GM10248 (cell line): ENCODE data around the gene GPR68.

Experiments
- CTCF ChIA-PET: fragments of 300-600 bp; sonication (Branson Sonifier 250); formaldehyde crosslinking; extraction: SDS; loops from one replicate; lab custom pipeline; 2021; ENCODE audit warnings: antibody characterized with exemption; lab: Yijun Ruan, JAX
- POLR2A ChIA-PET: fragments of 350-650 bp; sonication (Branson Sonifier 250); formaldehyde crosslinking; extraction: SDS; loops from one replicate; lab custom pipeline; 2020; ENCODE audit warnings: antibody characterized with exemption; lab: Yijun Ruan, JAX
- DNase-seq: peaks from one replicate; pipeline ENCODE4 v3.0.0; 2012; ENCODE audit errors: extremely low spot score
- TF ChIP-seq, protein P1 (sequence below): IDR thresholded peaks from 2 replicates; pipeline ENCODE4 v1.5.1; 2012; ENCODE audit warnings: mild to moderate bottlenecking, low read depth; ENCODE audit errors: extremely low read depth, missing control alignments, control extremely low read depth

The GPR68 gene, protein sequence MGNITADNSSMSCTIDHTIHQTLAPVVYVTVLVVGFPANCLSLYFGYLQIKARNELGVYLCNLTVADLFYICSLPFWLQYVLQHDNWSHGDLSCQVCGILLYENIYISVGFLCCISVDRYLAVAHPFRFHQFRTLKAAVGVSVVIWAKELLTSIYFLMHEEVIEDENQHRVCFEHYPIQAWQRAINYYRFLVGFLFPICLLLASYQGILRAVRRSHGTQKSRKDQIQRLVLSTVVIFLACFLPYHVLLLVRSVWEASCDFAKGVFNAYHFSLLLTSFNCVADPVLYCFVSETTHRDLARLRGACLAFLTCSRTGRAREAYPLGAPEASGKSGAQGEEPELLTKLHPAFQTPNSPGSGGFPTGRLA

DNA sequence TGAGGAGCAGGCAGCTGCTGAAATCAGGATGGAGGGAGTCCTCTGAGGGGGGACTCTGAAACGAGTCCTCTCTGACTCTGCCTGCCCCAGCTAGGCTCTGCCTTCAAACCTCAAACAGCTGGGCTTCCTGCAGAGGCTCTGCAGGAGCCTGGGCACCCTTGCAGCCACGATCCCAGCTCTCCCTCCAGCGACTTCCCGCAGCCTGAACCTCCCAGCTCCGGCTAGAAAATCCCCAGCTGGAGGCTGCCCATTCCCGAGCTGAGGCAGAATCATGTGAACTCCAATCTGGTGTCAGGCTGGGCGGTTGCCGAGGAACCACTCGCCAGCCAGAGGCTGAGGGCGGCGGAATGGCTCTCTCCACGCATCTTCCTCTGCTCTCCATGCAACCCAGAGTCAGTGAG, at the start of gene GPR68:
GPR68 (minus strand) TSS at position 204 of the 401 bp plus-strand sequence. CDS start 9,654 bp downstream, outside the sequence.
- ChIA-PET CTCF (interaction anchor here (0.9 to 4.0 kb wide), 6 partner anchors 13 to 79 kb away, joined by 3 to 22 read pairs (median 6); no protein-coding TSS in a partner anchor), POLR2A (no interaction called here)
- TF ChIP-seq, protein P1, sequence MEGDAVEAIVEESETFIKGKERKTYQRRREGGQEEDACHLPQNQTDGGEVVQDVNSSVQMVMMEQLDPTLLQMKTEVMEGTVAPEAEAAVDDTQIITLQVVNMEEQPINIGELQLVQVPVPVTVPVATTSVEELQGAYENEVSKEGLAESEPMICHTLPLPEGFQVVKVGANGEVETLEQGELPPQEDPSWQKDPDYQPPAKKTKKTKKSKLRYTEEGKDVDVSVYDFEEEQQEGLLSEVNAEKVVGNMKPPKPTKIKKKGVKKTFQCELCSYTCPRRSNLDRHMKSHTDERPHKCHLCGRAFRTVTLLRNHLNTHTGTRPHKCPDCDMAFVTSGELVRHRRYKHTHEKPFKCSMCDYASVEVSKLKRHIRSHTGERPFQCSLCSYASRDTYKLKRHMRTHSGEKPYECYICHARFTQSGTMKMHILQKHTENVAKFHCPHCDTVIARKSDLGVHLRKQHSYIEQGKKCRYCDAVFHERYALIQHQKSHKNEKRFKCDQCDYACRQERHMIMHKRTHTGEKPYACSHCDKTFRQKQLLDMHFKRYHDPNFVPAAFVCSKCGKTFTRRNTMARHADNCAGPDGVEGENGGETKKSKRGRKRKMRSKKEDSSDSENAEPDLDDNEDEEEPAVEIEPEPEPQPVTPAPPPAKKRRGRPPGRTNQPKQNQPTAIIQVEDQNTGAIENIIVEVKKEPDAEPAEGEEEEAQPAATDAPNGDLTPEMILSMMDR = no peak
- no peak for DNase-seq

DNA sequence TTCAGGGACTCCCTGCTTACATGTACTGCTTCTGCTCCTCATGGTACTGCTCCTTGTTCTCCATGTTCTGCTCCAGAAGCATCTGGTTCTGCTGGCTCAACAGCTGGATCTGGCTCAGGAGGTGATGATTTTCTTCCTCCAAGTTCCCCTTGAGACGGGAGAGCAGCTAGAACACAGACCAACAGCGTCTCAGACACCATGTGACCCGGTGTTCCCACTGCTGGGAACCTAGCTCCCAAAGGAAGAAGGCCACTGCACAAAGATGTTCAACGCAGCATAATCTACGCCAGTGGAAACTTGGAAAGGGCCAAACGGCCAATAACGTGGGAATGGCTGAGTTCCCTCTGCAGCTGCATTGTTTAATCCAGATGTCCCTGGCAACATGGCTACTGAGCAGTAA, 49.6 kb upstream of the GPR68 start:
- ChIA-PET POLR2A (no interaction called here), CTCF (interaction anchor here (1.3 to 12.9 kb wide), 2 partner anchors 8 to 120 kb away, joined by 4 to 197 read pairs; no protein-coding TSS in a partner anchor)

DNA sequence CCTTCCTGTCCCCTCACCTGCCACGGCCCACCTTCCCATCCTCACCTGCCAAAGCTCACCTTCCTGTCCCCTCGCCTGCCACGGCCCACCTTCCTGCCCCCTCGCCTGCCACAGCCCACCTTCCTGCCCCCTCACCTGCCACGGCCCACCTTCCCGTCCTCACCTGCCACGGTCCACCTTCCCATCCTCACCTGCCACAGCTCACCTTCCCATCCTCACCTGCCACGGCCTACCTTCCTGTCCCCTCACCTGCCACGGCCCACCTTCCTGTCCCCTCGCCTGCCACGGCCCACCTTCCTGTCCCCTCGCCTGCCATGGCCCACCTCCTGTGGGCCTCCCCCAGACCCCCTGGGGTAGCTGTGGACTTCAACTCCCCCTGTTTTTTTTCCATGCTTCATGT, 48.8 kb upstream of the GPR68 start:
- peak; percentile 61 for DNase-seq
- CTCF ChIA-PET = interaction anchor here (1.3 to 12.9 kb wide), 2 partner anchors 13 to 119 kb away, joined by 3 to 197 read pairs; no protein-coding TSS in a partner anchor
- TF ChIP-seq, protein P1 = no peak
- POLR2A ChIA-PET = interaction anchor here (0.7 kb wide), 1 partner anchor 141 kb away, joined by 3 read pairs; no protein-coding TSS in a partner anchor

More for the DNA sequence above, 49.6 kb upstream of the GPR68 start:
- DNase-seq = no peak
- TF ChIP-seq, protein P1 = no peak

DNA sequence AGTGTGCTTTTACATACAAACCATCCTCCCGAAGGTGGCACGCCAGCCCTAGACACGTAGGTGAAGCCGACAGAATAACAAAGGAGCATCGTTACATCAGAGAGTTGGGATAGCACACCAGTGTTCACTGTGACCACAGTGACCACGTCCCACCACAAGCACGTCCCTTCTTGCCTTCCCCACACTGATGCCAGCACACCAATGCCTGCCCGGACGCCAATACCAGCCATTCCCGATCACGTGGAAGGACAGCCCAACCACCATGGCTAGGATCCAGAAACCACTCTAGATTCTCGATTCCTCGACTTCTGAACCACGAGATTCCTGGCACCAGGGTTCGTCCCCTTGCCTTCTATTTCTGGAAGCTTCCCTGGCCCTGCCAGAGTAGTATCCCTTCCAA, 48.0 kb upstream of the GPR68 start:
- no peak for DNase-seq
- POLR2A ChIA-PET = no interaction called here
- CTCF ChIA-PET = interaction anchor here (1.3 to 12.9 kb wide), 2 partner anchors 12 to 118 kb away, joined by 3 to 197 read pairs; no protein-coding TSS in a partner anchor
- TF ChIP-seq, protein P1 = no peak

DNA sequence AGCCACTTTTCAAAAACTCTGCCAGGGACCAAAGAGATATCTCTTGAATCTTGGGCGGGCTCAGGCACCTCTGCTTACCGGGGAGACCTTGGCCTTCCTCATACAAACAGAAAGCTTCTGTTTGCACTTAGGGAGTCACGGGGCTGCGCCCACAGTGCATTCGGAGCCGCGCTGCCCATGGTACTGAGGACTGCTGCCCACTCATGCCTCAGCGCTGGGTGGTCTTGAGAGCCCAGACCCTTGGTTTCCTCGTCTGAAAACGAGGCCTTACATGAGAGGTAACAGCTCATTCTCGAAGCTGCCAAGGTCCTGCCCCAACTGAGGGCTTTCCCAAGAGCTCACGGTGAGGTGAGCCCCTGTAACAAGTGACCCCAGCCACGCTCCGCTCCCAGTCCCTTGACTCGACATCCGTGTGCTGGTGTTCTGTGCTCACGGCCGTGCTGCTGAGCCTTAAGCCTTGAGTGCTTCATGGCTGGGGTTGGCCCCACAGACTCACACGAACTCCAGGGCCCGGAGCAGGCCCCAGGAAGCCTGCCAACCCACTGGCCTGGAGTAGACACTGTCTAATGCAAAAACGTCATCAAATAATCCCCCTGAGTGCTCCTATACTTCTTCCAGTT, 47.4 kb upstream of the GPR68 start:
- CTCF ChIA-PET = interaction anchor here (0.8 to 12.9 kb wide), 2 partner anchors 35 to 117 kb away, joined by 3 to 197 read pairs; no protein-coding TSS in a partner anchor
- DNase-seq = no peak
- POLR2A ChIA-PET = no interaction called here
- TF ChIP-seq, protein P1 = no peak

DNA sequence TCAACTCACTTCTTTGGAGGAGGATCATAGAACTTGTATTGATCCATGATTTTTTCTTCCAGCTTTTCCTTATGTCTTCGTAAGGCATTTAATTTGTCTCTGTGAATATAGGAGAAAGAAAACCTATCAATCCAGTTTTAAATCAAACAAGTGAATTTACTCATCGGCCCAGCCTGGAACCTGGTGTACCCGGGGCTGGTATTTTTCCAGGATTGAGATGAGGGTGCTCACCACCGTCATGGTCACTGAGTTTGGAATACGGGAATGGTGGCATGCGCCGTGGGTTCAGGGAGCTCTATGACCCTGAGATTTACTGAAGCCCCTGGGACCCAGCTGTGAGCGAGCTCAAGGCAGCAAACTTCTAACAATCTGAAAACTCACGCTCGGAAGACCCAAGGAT, 46.5 kb upstream of the GPR68 start:
- TF ChIP-seq, protein P1 = no peak
- ChIA-PET CTCF (interaction anchor here (1.0 to 12.9 kb wide), 3 partner anchors 11 to 116 kb away, joined by 3 to 197 read pairs (median 7); no protein-coding TSS in a partner anchor), POLR2A (no interaction called here)
- no peak for DNase-seq
